GM10266 (cell line): ENCODE results near the gene ZBTB9.

Experiments used
- DNase-seq: peaks from one replicate; pipeline ENCODE4 v3.0.0; 2012; ENCODE audit errors: extremely low spot score
- CTCF ChIP-seq: IDR thresholded peaks from 2 replicates; pipeline ENCODE4 v1.5.1; 2012; ENCODE audit warnings: mild to moderate bottlenecking, low read depth; ENCODE audit not compliant: control insufficient read depth, insufficient read depth; ENCODE audit errors: missing control alignments

The ZBTB9 gene

GRCh38 chr6:33445119-33445603, 9.2 kb upstream of the ZBTB9 start:
- no peak for DNase-seq
- TF ChIP-seq CTCF = no peak

GRCh38 chr6:33446356-33446755, 8.0 kb upstream of the ZBTB9 start:
- DNase-seq = no peak
- no peak for TF ChIP-seq CTCF

GRCh38 chr6:33450434-33450833, 3.9 kb upstream of the ZBTB9 start:
- TF ChIP-seq CTCF = no peak
- no peak for DNase-seq

GRCh38 chr6:33451606-33452005, 2.8 kb upstream of the ZBTB9 start:
- no peak for TF ChIP-seq CTCF
- DNase-seq = no peak

- TF ChIP-seq CTCF = no peak
Measured at GRCh38 chr6:33452496-33452895, 1.9 kb upstream of the ZBTB9 start.

GRCh38 chr6:33453393-33454008, 875 bp upstream of the ZBTB9 start:
- no peak for DNase-seq
- TF ChIP-seq CTCF = no peak

More at GRCh38 chr6:33452496-33452895, 1.9 kb upstream of the ZBTB9 start:
- DNase-seq = no peak

GRCh38 chr6:33455051-33455450, 675 bp downstream of the ZBTB9 start:
- no peak for TF ChIP-seq CTCF
- no peak for DNase-seq
